Panc1 (cell line): Measurements from ENCODE around the gene UGGT2. TPM values are rescaled to one million over a fixed set of nuclear protein-coding genes. Genes with fewer than 3 reads are reported as not detected.

Experiments
- ATAC-seq: fragments of 200-7000 bp; cut with Tn5 transposase; 2 replicates; pipeline ENCODE4 v1.9.1; 2020; ENCODE audit warnings: mild to moderate bottlenecking, moderate library complexity
- BruUV-seq: library from RNA; stranded (reverse); fragments of 400-500 nt; replicated peaks from 2 replicates; lab custom pipeline; 2021; lab: Mats Ljungman, UMichigan
- CTCF ChIA-PET: fragments of 300-600 bp; sonication (Branson Sonifier 250); formaldehyde crosslinking; loops from one replicate; lab custom pipeline; 2022; ENCODE audit warnings: antibody characterized with exemption; lab: Charles Lee
- POLR2A ChIA-PET: fragments of 300-600 bp; sonication (Branson Sonifier 250); formaldehyde crosslinking; loops from one replicate; lab custom pipeline; 2022; ENCODE audit warnings: antibody characterized with exemption; lab: Charles Lee
- DNase-seq: peaks from one replicate; pipeline ENCODE4 v3.0.0-alpha.2; 2010; ENCODE audit warnings: low read depth, low spot score
- H3K27ac ChIP-seq: 2 replicates; pipeline ENCODE4 v1.5.1; 2011; ENCODE audit warnings: mild to moderate bottlenecking, low read length, inconsistent platforms
- H3K27me3 ChIP-seq: fragments of 200-500 bp; sonication (Bioruptor generic); 2 replicates; pipeline ENCODE4 v1.6.0; 2014; ENCODE audit warnings: low read length, inconsistent platforms; ENCODE audit not compliant: control insufficient read depth, insufficient read depth
- H3K36me3 ChIP-seq: fragments of 200-500 bp; sonication (Bioruptor generic); 2 replicates; pipeline ENCODE4 v1.5.1; 2014; ENCODE audit warnings: inconsistent platforms, mild to moderate bottlenecking, low read length, moderate library complexity; ENCODE audit not compliant: control insufficient read depth, insufficient read depth
- H3K4me1 ChIP-seq: 2 replicates; pipeline ENCODE4 v1.5.1; 2011; ENCODE audit warnings: inconsistent platforms, mild to moderate bottlenecking, low read length, moderate library complexity; ENCODE audit not compliant: control insufficient read depth, insufficient read depth
- H3K4me3 ChIP-seq, 2 experiments: 2 replicates each; pipeline ENCODE4 v1.5.1; 2011 to 2012; ENCODE audit warnings: low read depth in 2 of 2, low read length in 2 of 2, mild to moderate bottlenecking in 2 of 2, inconsistent platforms in 1 of 2, moderate library complexity in 1 of 2
- H3K9me3 ChIP-seq: fragments of 200-500 bp; sonication (Bioruptor generic); 2 replicates; pipeline ENCODE4 v1.5.1; 2014; ENCODE audit warnings: low read depth, mild to moderate bottlenecking, inconsistent platforms, low read length, moderate library complexity; ENCODE audit not compliant: control insufficient read depth, insufficient read depth
- POLR2AphosphoS5 ChIP-seq: IDR thresholded peaks from 2 replicates; pipeline ENCODE4 v1.6.1; 2012; ENCODE audit warnings: mild to moderate bottlenecking, low read depth, low read length, moderate library complexity
- SIN3A ChIP-seq: IDR thresholded peaks from 2 replicates; pipeline ENCODE4 v1.6.1; 2012; ENCODE audit warnings: low read depth, mild to moderate bottlenecking, low read length, moderate library complexity, borderline replicate concordance; ENCODE audit not compliant: insufficient read depth
- TCF7L2 ChIP-seq: IDR thresholded peaks from 2 replicates; pipeline ENCODE4 v1.6.1; 2011; ENCODE audit warnings: mild to moderate bottlenecking, low read depth, low read length, inconsistent platforms
- in situ Hi-C: cut with HindIII; loops from 2 replicates; pipeline ENCODE4 v1.10.0; 2016; ENCODE audit warnings: low sequenced_read_pairs, low pct_unique_long_range_greater_than_20kb
- intact Hi-C: fragments of 100-400 bp; cut with micrococcal nuclease; formaldehyde crosslinking; loops from one replicate; pipeline ENCODE4 v1.10.0; 2022; ENCODE audit not compliant: unreplicated experiment
- total RNA-seq: library from RNA; stranded (reverse); gene quantifications from one replicate; pipeline ENCODE4 v1.2.1, GENCODE V29; 2021; ENCODE audit not compliant: unreplicated experiment
- TF ChIP-seq, protein P1 (sequence below), 2 experiments: IDR thresholded peaks; 2 replicates each; pipeline ENCODE4 v1.6.1; 2011 to 2012; ENCODE audit warnings: low read depth in 2 of 2, control low read depth in 1 of 2, low read length in 1 of 2, mild to moderate bottlenecking in 1 of 2, moderate library complexity in 1 of 2; ENCODE audit not compliant: insufficient read depth in 1 of 2
- TF ChIP-seq, protein P2 (sequence below): fragments of 450-650 bp; IDR thresholded peaks from 2 replicates; pipeline ENCODE4 v1.5.1; 2017; ENCODE audit warnings: mild to moderate bottlenecking

Gene UGGT2
- total RNA-seq, 1 experiment from 2014 or later = 22.9 TPM

DNA sequence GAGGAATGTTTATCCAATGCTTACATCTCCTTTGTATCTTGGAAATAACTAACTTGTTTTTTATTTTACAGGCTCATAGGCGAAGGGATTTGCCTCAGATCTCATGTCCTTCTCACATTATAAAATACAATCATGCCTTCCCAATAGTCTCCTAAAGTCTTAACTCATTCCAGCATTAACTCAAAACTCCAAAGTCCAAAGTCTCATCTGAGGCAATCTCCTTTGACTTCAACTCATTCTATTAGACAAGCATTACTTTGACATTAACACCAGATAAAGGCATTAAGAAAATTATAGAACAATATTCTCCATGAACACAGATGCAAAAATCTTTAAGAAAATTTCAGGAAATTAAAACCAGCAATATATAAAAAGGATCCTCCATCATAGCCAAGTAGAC is 238.7 kb downstream of the UGGT2 start:
- POLR2A ChIA-PET = interaction anchor here (0.6 kb wide), 1 partner anchor 110 kb away, joined by 6 read pairs; no protein-coding TSS in a partner anchor
- Histone ChIP-seq H3K9me3 (no peaks in the 10 kb centered on the region), H3K4me1 (no peaks in the 10 kb centered on the region), H3K27ac (no peak overlapping the region), H3K27me3 (no peaks in the 10 kb centered on the region), H3K36me3 (no peaks in the 10 kb centered on the region), H3K4me3 (no peak overlapping the region)
- CTCF ChIA-PET = no interaction called here
- TF ChIP-seq SIN3A = no peak
- TF ChIP-seq, protein P1, sequence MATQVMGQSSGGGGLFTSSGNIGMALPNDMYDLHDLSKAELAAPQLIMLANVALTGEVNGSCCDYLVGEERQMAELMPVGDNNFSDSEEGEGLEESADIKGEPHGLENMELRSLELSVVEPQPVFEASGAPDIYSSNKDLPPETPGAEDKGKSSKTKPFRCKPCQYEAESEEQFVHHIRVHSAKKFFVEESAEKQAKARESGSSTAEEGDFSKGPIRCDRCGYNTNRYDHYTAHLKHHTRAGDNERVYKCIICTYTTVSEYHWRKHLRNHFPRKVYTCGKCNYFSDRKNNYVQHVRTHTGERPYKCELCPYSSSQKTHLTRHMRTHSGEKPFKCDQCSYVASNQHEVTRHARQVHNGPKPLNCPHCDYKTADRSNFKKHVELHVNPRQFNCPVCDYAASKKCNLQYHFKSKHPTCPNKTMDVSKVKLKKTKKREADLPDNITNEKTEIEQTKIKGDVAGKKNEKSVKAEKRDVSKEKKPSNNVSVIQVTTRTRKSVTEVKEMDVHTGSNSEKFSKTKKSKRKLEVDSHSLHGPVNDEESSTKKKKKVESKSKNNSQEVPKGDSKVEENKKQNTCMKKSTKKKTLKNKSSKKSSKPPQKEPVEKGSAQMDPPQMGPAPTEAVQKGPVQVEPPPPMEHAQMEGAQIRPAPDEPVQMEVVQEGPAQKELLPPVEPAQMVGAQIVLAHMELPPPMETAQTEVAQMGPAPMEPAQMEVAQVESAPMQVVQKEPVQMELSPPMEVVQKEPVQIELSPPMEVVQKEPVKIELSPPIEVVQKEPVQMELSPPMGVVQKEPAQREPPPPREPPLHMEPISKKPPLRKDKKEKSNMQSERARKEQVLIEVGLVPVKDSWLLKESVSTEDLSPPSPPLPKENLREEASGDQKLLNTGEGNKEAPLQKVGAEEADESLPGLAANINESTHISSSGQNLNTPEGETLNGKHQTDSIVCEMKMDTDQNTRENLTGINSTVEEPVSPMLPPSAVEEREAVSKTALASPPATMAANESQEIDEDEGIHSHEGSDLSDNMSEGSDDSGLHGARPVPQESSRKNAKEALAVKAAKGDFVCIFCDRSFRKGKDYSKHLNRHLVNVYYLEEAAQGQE (IDR thresholded peaks at IDR 0.05; ENCODE audit: insufficient read depth in 1 of 2, low read depth in 2 of 2, low read length in 1 of 2) = no peak
- TF ChIP-seq, protein P2, sequence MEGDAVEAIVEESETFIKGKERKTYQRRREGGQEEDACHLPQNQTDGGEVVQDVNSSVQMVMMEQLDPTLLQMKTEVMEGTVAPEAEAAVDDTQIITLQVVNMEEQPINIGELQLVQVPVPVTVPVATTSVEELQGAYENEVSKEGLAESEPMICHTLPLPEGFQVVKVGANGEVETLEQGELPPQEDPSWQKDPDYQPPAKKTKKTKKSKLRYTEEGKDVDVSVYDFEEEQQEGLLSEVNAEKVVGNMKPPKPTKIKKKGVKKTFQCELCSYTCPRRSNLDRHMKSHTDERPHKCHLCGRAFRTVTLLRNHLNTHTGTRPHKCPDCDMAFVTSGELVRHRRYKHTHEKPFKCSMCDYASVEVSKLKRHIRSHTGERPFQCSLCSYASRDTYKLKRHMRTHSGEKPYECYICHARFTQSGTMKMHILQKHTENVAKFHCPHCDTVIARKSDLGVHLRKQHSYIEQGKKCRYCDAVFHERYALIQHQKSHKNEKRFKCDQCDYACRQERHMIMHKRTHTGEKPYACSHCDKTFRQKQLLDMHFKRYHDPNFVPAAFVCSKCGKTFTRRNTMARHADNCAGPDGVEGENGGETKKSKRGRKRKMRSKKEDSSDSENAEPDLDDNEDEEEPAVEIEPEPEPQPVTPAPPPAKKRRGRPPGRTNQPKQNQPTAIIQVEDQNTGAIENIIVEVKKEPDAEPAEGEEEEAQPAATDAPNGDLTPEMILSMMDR = no peak
- no peak for TF ChIP-seq POLR2AphosphoS5
- no peak for TF ChIP-seq TCF7L2
- in situ Hi-C loops = no loop called here
- ATAC-seq = no peak
- intact Hi-C loops = no loop called here
- no peak for DNase-seq
- BruUV-seq = no TSS peak

DNA sequence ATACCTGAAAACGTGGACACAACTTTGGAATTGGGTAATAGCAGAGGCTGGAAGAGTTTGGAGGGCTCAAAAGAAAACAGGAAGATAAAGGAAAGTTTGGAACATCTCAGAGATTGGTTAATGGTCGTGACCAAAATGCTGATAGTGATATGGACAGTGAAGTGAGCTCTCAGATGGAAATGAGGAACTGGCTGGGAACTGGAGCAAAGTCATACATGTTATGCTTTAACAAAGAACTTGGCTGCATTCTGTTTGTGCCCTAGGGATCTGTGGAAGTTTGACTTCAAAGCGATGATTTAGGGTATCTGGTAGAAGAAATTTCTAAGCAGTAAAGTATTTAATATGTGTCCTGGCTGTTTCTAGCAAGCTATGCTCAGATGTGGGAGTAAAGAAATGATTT is 240.1 kb downstream of the UGGT2 start:
- POLR2A ChIA-PET = no interaction called here
- H3K36me3 ChIP-seq = no peaks in the 10 kb centered on the region
- H3K9me3 ChIP-seq = no peaks in the 10 kb centered on the region
- H3K4me3 ChIP-seq = no peak overlapping the region
- ATAC-seq = no peak
- BruUV-seq = no TSS peak
- no peak overlapping the region for H3K27ac ChIP-seq
- CTCF ChIA-PET = no interaction called here
- H3K27me3 ChIP-seq = no peaks in the 10 kb centered on the region
- H3K4me1 ChIP-seq = no peaks in the 10 kb centered on the region
- intact Hi-C loops = no loop called here
- in situ Hi-C loops = no loop called here
- TF ChIP-seq POLR2AphosphoS5 = no peak
- TF ChIP-seq, protein P2 = no peak
- no peak for TF ChIP-seq SIN3A
- TF ChIP-seq TCF7L2 = no peak
- TF ChIP-seq, protein P1 (IDR thresholded peaks at IDR 0.05; ENCODE audit: insufficient read depth in 1 of 2, low read depth in 2 of 2, low read length in 1 of 2) = no peak
- DNase-seq = no peak
